Neuron (in vitro differentiated cells): ENCODE results near the gene STIL.
"Not testable (repeated sequence)": the region's sequence is repeated elsewhere in the genome, so short reads cannot be mapped to it uniquely, and the experiment has no call there.

Experiments used
- H2AFZ ChIP-seq: one replicate; pipeline ENCODE4 v1.6.1; 2013; ENCODE audit warnings: low read depth, mild to moderate bottlenecking, inconsistent platforms, low read length, moderate library complexity
- H3K27me3 ChIP-seq: one replicate; pipeline ENCODE4 v1.6.1; 2013; ENCODE audit warnings: low read length; ENCODE audit not compliant: insufficient read depth
- H3K36me3 ChIP-seq: one replicate; pipeline ENCODE4 v1.6.1; 2013; ENCODE audit warnings: low read length; ENCODE audit not compliant: insufficient read depth
- H3K4me1 ChIP-seq: one replicate; pipeline ENCODE4 v1.6.1; 2013; ENCODE audit warnings: low read length; ENCODE audit not compliant: insufficient read depth
- H3K4me3 ChIP-seq: 2 replicates; pipeline ENCODE4 v1.5.1; 2013; ENCODE audit warnings: mild to moderate bottlenecking, low read length, moderate library complexity
- H3K9me3 ChIP-seq: one replicate; pipeline ENCODE4 v1.6.1; 2013; ENCODE audit warnings: low read length

STIL gene

DNA sequence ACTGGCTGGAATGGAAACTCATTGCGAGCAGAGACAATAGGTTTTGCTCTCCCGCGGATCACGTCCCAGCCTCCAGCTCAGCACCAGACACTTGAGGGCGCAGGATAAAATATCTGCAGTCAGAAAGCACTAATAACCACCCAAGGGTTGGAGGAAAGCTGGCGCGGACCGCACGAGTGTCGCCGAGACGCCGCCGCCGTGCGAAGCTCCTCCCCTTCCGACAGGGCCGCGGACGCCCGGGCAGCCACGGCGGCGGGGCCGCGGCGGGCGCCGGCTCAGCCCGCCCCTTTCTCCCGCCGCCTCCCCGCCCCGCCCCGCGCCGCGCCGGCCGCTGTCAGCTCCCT is 19.6 kb upstream of the STIL start, which contains the start of gene CMPK1:
Gene CMPK1, plus strand, starts transcription at position 213 of the 344 bp plus-strand sequence. CDS start 156 bp downstream, outside the sequence.
- Histone ChIP-seq H2AFZ (peak within 1 kb of the TSS; percentile 74), H3K4me3 (peak within 1 kb of the TSS; percentile 97), H3K9me3 (no peaks in the 10 kb centered on the region), H3K4me1 (peaks cover 4% of the 10 kb centered on the region), H3K36me3 (no peaks in the 10 kb centered on the region), H3K27me3 (no peaks in the 10 kb centered on the region)

DNA sequence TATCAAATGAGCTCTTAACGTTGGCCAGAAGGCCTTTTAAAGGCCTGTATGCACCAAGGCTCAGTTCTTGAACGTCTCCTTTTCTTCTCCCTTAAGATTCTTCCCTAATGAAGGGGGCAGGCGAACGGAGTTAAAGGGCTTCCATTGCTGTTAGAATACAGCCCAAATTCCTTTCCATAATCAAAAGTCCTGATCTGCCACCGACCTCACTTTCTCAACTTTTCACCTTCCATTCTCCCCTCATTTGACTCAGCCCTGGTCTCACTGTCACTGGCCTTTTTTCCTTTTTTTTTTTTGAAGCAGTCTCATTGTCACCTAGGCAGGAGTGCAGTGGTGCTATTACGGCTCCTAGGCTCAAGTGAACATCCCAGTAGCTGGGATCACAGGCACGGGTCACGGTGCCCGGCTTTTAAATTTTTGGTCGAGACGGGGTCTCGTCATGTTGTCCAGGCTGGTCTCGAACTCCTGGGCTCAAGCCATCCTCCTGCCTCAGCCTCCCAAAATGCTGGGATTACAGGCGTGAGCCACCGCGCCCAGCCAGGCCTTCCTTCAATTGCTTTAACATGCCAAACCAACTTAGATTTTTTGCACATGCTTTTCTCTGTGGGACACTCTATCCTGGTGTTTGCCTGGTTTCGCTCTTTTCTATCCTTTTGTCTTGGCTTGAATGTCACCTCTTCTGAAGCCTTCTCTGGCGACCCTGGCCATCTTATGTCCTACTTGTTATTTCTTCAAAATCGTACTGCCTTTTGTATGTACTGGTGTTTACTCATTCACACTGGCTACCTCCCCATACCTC is 19.0 kb upstream of the STIL start:
- peak overlapping the region; percentile 62 for H2AFZ ChIP-seq
- peaks cover 4% of the 10 kb centered on the region for H3K4me1 ChIP-seq
- no peaks in the 10 kb centered on the region for H3K36me3 ChIP-seq
- H3K9me3 ChIP-seq = no peaks in the 10 kb centered on the region
- H3K4me3 ChIP-seq = peak overlapping the region; percentile 97
- H3K27me3 ChIP-seq = no peaks in the 10 kb centered on the region

DNA sequence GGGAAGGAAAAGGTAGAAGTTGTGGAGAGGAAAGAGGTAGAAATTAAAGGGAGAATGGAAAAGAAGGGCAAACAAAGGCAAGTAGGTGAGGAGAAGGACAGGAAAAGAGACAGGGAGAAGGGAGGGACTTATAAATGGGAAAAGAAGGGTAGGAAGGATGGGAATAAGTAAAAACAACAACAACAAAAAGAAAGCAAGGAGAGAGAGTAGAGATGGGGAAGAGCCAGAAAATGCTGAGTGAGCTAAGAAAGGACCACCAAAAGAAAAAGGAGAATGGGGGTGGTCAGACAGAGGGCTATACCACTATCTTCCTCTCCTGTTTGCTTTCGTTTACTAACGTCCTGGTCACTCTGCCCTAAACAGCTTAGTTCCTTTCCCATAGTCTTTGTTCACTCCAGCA is 17.9 kb upstream of the STIL start:
- Histone ChIP-seq H3K36me3 (no peaks in the 10 kb centered on the region), H2AFZ (no peak overlapping the region), H3K4me3 (no peak overlapping the region), H3K9me3 (no peaks in the 10 kb centered on the region), H3K4me1 (peaks cover 4% of the 10 kb centered on the region), H3K27me3 (no peaks in the 10 kb centered on the region)

DNA sequence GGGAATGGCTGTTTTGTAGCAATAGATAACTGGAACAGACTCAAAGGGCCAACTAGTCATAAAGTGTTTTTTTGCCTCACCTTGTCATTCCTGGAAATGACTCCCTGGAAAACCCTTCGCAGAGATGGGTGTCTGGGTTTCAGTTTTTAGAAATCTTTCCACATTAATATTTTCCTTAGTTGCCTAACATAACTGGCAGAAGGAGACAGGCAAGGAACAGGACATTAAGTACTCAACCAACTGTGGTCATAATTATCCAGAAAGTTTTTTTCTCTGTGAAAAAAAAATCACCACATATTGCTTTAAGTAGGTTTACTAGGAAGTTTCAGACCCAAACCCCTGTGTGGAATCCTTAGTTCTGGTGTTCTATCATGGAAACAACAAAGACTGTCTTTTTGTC is 16.3 kb upstream of the STIL start:
- H3K4me3 ChIP-seq = no peak overlapping the region

DNA sequence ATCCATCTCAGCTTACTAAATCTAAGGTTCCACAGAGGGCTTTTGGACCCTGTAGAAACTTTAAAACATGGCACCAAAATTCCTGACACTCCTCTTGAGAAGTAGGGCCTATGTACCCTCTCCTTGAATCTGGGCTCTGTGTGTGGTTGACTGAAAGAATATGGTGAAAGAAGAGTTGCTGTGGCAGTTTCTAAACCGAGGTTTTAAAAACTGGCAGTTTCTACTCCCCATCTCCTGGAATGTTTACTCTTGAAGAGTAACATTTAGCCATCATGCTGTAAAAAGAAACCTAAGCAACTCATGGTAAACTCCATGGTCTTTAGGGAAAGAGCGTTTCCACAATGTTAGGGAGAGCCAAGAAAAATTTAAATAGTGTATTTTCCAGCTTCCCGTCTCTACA is 15.0 kb upstream of the STIL start:
- Histone ChIP-seq H3K4me3 (no peak overlapping the region), H3K9me3 (no peaks in the 10 kb centered on the region), H2AFZ (no peak overlapping the region), H3K4me1 (no peaks in the 10 kb centered on the region), H3K36me3 (no peaks in the 10 kb centered on the region), H3K27me3 (no peaks in the 10 kb centered on the region)

More for the DNA sequence above, 16.3 kb upstream of the STIL start:
- no peak overlapping the region for H2AFZ ChIP-seq
- H3K27me3 ChIP-seq = no peaks in the 10 kb centered on the region
- H3K9me3 ChIP-seq = no peaks in the 10 kb centered on the region
- no peaks in the 10 kb centered on the region for H3K36me3 ChIP-seq
- peaks cover 4% of the 10 kb centered on the region for H3K4me1 ChIP-seq

DNA sequence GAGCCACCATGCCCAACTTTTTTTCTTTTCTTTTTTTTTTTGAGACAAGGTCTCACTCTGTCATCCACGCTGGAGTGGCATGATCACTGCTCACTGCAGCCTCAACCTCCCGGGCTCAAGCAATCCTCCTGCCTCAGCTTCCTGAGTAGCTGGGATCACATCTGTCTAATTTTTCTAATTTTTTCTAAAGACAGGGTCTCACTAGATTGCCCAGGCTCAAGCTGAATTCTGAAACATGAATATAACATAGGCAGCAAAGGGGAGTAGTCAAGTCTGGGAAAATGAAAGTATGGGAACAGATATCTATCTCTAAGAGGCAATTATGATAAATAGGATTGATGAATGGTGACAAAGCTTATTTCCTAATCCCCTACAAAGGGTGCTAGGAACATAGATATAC is 12.3 kb upstream of the STIL start:
- no peak overlapping the region for H3K4me3 ChIP-seq
- H3K9me3 ChIP-seq = no peaks in the 10 kb centered on the region
- H3K36me3 ChIP-seq = no peaks in the 10 kb centered on the region
- H3K27me3 ChIP-seq = no peaks in the 10 kb centered on the region
- H3K4me1 ChIP-seq = peaks cover 3% of the 10 kb centered on the region
- H2AFZ ChIP-seq = no peak overlapping the region

DNA sequence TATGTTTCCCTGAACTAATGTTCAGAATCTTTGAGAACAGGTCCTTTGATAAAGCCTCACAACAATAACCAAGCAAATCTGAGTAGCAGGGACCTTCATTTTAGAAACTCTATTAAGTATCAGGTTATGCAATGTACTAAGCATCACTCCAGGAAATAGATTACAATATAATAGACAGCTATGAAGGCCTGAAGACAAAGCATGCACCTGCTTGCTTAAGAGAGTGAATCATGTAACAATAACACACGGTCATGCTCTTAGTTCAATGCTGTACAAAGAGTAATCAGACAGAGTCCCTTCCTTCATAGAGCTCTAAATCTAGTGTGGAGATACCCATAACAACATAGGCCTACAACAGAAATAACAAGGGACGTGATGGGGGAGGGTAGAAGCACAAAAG is 11.6 kb upstream of the STIL start:
- Histone ChIP-seq H3K4me3 (no peak overlapping the region), H3K27me3 (no peaks in the 10 kb centered on the region), H3K9me3 (no peaks in the 10 kb centered on the region), H3K36me3 (no peaks in the 10 kb centered on the region), H3K4me1 (peaks cover 3% of the 10 kb centered on the region), H2AFZ (no peak overlapping the region)

DNA sequence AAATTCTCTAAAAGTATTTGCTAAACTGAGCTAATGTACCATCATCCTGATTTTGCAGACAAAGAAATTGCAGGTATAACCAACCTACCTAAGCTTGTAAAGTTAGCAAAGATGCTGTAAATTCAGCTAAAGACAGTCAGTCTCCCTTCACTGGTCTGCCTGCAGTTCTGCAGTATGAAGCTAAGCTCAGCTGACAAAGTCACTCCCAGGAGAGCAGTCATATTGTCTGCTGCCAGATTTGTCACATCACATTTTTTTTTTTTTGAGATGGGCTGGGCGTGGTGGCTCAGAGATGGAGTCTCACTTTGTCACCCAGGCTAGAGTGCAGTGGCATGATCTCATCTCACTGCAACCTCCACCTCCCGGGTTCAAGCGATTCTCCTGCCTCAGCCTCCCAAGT is 10.7 kb upstream of the STIL start:
- Histone ChIP-seq H3K27me3 (no peaks in the 10 kb centered on the region), H3K4me1 (peaks cover 3% of the 10 kb centered on the region), H3K36me3 (no peaks in the 10 kb centered on the region), H2AFZ (no peak overlapping the region), H3K9me3 (no peaks in the 10 kb centered on the region), H3K4me3 (no peak overlapping the region)

DNA sequence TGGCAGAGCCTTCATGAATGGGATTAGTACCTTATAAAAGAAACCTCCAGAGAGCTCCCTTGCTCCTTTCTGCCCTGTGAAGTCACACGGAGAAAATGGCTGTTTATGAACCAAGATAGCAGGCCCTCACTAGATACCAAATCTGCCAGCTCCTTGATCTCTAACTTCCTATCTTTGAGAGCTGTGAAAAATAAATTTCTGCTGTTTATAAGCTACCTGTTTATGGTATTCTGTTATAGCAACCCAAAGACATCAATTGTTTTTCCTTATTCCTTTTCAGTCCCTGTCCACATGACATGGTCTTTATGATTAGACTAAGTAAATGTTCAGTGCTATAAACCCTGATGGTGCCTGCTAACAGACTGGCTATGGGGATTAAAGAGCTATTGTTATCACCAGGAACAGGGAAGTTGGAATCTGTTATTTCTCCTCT is 9.7 kb upstream of the STIL start:
- Histone ChIP-seq H3K4me1 (peaks cover 3% of the 10 kb centered on the region), H3K36me3 (no peaks in the 10 kb centered on the region), H3K4me3 (no peak overlapping the region), H3K27me3 (no peaks in the 10 kb centered on the region), H3K9me3 (no peaks in the 10 kb centered on the region), H2AFZ (peak overlapping the region; percentile 81)

DNA sequence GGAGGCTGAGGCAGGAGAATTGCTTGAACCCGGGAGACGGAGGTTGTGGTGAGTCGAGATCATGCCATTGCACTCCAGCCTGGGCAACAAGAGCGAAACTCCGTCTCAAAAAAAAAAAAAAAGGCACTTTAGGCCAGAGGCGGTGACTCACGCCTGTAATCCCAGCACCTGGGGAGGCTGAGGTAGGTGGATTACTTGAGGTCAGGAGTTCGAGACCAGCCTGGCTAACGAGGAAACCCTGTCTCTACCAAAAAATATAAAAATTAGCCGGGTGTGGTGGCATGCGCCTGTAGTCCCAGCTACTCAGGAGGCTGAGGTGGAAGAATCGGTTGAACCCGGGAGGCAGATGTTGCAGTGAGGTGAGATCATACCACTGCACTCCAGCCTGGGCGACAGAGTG is 6.0 kb upstream of the STIL start:
- H3K4me3 ChIP-seq, H3K36me3 ChIP-seq, H3K9me3 ChIP-seq, H3K4me1 ChIP-seq, H2AFZ ChIP-seq, H3K27me3 ChIP-seq: not testable (repeated sequence)

DNA sequence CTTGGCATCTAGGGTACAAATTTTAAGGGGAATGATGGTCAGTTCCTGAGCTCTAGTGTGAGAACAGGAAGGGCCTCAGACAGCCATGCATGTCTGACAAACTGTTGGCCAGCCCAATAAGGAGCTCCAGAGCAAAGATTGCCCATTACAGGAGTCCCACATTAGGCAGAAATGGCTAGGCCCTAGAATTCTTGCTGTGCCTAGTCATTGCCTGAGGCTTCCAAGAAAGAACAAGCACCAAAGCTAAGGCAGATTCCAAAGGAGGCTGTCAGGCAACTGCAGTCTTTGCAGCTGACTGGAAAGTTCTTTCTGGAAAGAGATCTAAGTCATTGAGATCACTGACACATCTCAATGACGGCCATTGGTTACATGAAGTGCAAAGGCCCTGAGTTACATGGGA is 3.9 kb upstream of the STIL start:
- no peak overlapping the region for H2AFZ ChIP-seq
- no peak overlapping the region for H3K4me3 ChIP-seq
- H3K9me3 ChIP-seq = no peaks in the 10 kb centered on the region
- no peaks in the 10 kb centered on the region for H3K36me3 ChIP-seq
- no peaks in the 10 kb centered on the region for H3K27me3 ChIP-seq
- H3K4me1 ChIP-seq = peaks cover 1% of the 10 kb centered on the region

DNA sequence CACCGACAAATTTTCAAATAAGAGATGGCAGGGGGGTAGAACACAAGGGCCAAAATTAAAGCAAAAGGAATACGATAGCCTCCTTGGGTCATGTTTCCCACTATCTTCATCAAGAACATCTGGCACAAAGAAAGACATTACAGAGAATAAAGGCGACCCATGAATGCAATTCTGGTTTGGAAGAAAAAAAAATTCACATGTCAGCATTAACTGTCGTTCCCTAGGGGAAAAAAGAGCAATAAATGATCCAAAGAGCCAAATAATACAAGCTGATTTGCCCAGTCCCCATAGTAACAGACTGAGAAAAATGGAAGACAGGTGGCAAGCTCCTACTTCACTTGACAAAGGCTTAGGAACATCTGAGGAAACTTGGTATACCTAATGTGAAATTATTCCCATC is 4.5 kb downstream of the STIL start:
- no peaks in the 10 kb centered on the region for H3K9me3 ChIP-seq
- no peak overlapping the region for H2AFZ ChIP-seq
- H3K4me3 ChIP-seq = no peak overlapping the region
- H3K27me3 ChIP-seq = no peaks in the 10 kb centered on the region
- H3K4me1 ChIP-seq = peaks cover 8% of the 10 kb centered on the region
- peaks cover 15% of the 10 kb centered on the region for H3K36me3 ChIP-seq

DNA sequence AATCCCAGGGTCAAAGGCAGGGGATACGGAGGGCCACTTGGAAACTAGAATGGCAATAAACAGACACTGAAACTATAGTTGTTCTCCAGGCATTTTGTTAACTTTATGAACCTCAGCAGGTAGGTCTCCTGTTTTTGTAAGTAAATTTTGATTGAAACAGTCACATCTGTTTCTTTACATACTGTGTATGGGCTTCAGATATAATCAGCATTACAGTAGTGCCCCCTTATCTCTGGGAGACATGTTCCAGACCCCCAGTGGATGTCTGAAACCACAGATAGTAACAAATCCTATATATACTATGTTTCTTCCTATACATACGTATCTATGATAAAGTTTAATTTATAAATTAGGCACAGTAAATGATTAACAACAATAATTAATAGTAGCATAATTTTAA is 11.5 kb downstream of the STIL start:
- H3K36me3 ChIP-seq = peaks cover 40% of the 10 kb centered on the region
- no peak overlapping the region for H2AFZ ChIP-seq
- no peak overlapping the region for H3K4me3 ChIP-seq
- H3K4me1 ChIP-seq = no peaks in the 10 kb centered on the region
- H3K27me3 ChIP-seq = no peaks in the 10 kb centered on the region
- H3K9me3 ChIP-seq = no peaks in the 10 kb centered on the region
